Activated gamma-delta T cell (primary cell): ENCODE data around the gene PARP12.

Experiments
- DNase-seq: peaks from one replicate; lab custom pipeline; 2025; lab: John Stamatoyannopoulos, UW

The PARP12 gene

GRCh38 chr7:140035400-140036223 is 27.1 kb downstream of the PARP12 start:
- DNase-seq, result no peak

GRCh38 chr7:140034421-140034820 is 28.3 kb downstream of the PARP12 start:
- DNase-seq, result no peak

GRCh38 chr7:140033779-140034363 is 28.9 kb downstream of the PARP12 start:
- no peak for DNase-seq

GRCh38 chr7:140033036-140033435 is 29.7 kb downstream of the PARP12 start:
- no peak for DNase-seq

- DNase-seq, result no peak
These were observed 31.4 kb downstream of the PARP12 start for GRCh38 chr7:140031364-140031763.

- no peak for DNase-seq
These were observed 33.7 kb downstream of the PARP12 start for GRCh38 chr7:140029072-140029471.

- no peak for DNase-seq
These were observed 34.4 kb downstream of the PARP12 start for GRCh38 chr7:140028311-140028710.

GRCh38 chr7:140027858-140028257 is 34.9 kb downstream of the PARP12 start:
- DNase-seq, result no peak

GRCh38 chr7:140026935-140027334 is 35.8 kb downstream of the PARP12 start:
- no peak for DNase-seq

GRCh38 chr7:140025814-140026433 is 36.8 kb downstream of the PARP12 start:
- no peak for DNase-seq

- no peak for DNase-seq
These were observed 37.5 kb downstream of the PARP12 start for GRCh38 chr7:140025241-140025640.

- DNase-seq, result no peak
These were observed 38.2 kb downstream of the PARP12 start for GRCh38 chr7:140024585-140024984.

- no peak for DNase-seq
These were observed 39.0 kb downstream of the PARP12 start for GRCh38 chr7:140023728-140024127.

- no peak for DNase-seq
These were observed 40.1 kb downstream of the PARP12 start for GRCh38 chr7:140022582-140023211.

GRCh38 chr7:140021603-140022002 is 41.1 kb downstream of the PARP12 start:
- DNase-seq, result no peak

GRCh38 chr7:140019606-140020005 is 43.1 kb downstream of the PARP12 start:
- no peak for DNase-seq

GRCh38 chr7:140019172-140019571 is 43.6 kb downstream of the PARP12 start:
- no peak for DNase-seq

- DNase-seq, result no peak
These were observed 44.4 kb downstream of the PARP12 start for GRCh38 chr7:140018125-140019043.

- no peak for DNase-seq
These were observed 45.2 kb downstream of the PARP12 start for GRCh38 chr7:140017543-140017942.

GRCh38 chr7:140017034-140017433 is 45.7 kb downstream of the PARP12 start:
- no peak for DNase-seq

- DNase-seq, result no peak
These were observed 46.2 kb downstream of the PARP12 start for GRCh38 chr7:140016540-140016939.
